ENCODE data around the gene DCTN4. TPM values are rescaled to one million over a fixed set of nuclear protein-coding genes. Genes with fewer than 3 reads are reported as not detected.

DCTN4 gene
- total RNA-seq, 2 experiments from 2014 or later: 43.2 to 43.3 TPM

Other genes with a start within 250 kb of the DCTN4 start
- gene SYNPO, start 118.4 kb downstream of the DCTN4 start, total RNA-seq: under 1 TPM; 0.25 to 0.28 TPM
- gene MYOZ3, start 97.8 kb downstream of the DCTN4 start, total RNA-seq: under 1 TPM in 1 of 2 experiments, not detected in 1; 0.14 TPM
- gene RBM22, start 58.0 kb downstream of the DCTN4 start, total RNA-seq: 10 to 100 TPM; 72.9 to 74.6 TPM
- gene SMIM3, start 19.7 kb upstream of the DCTN4 start, total RNA-seq: 10 to 100 TPM; 15.7 to 16.8 TPM
- gene IRGM, start 87.5 kb upstream of the DCTN4 start, total RNA-seq: 1 to 10 TPM; 4.4 to 4.6 TPM
- gene ZNF300, start 146.0 kb upstream of the DCTN4 start, total RNA-seq: 1 to 10 TPM; 1.1 to 1.5 TPM

Data from activated naive CD8-positive, alpha-beta T cell treated with anti-CD3 and anti-CD28 coated beads, Interleukin-2, amount 10 ng/mL, durations not matched to agents 7 days and 5 days (primary cell).